ENCODE results near the gene FEV. TPM values are rescaled to one million over a fixed set of nuclear protein-coding genes. Genes with fewer than 3 reads are reported as not detected.

Gene FEV
- polyA plus RNA-seq, 1 donor from 2014 or later = not detected

- Histone ChIP-seq H3K27me3 (ENCODE audit: insufficient read depth, low read depth, low read length) (no peaks in the 10 kb centered on the region), H3K9ac (ENCODE audit: low read length) (no peak overlapping the region), H3K9me3 (ENCODE audit: low read length) (no peaks in the 10 kb centered on the region), H3K4me3 (ENCODE audit: low read length) (no peak overlapping the region), H3K36me3 (ENCODE audit: insufficient read depth, low read length) (no peaks in the 10 kb centered on the region), H3K9me2 (ENCODE audit: insufficient read depth, low read length) (no peaks in the 10 kb centered on the region), H3K79me2 (replicated peaks; ENCODE audit: insufficient read depth, low read length) (no peaks in the 10 kb centered on the region), H3K27ac (ENCODE audit: low read length) (no peak overlapping the region), H4K20me1 (ENCODE audit: insufficient read depth) (no peaks in the 10 kb centered on the region), H3K4me2 (ENCODE audit: low read length) (no peak overlapping the region), H3F3A (ENCODE audit: insufficient read depth, low read length, poor library complexity, severe bottlenecking) (no peaks in the 10 kb centered on the region), H2AFZ (ENCODE audit: low read depth, low read length) (no peak overlapping the region)
- TF ChIP-seq MXI1 (conservative IDR thresholded peaks at IDR 0.05; ENCODE audit: poor library complexity, severe bottlenecking) (no peak), RAD21 (conservative IDR thresholded peaks at IDR 0.05) (no peak), SMC3 (conservative IDR thresholded peaks at IDR 0.05; ENCODE audit: poor library complexity) (no peak), EP300 (conservative IDR thresholded peaks at IDR 0.05; ENCODE audit: poor library complexity, severe bottlenecking) (no peak), REST (IDR thresholded peaks at IDR 0.05; ENCODE audit: borderline replicate concordance) (no peak), EZH2 (IDR thresholded peaks at IDR 0.05; ENCODE audit: borderline replicate concordance, insufficient read depth, low read length, poor library complexity, severe bottlenecking) (no peak), CTCF (IDR thresholded peaks at IDR 0.05; ENCODE audit: poor library complexity, severe bottlenecking) (no peak), POLR2AphosphoS5 (IDR thresholded peaks at IDR 0.05) (no peak), TAF1 (IDR thresholded peaks at IDR 0.05; ENCODE audit: low read depth) (no peak)
These were observed 37.6 kb upstream of the FEV start for GRCh38 chr2:219022616-219023015.

- TF ChIP-seq MXI1 (conservative IDR thresholded peaks at IDR 0.05; ENCODE audit: poor library complexity, severe bottlenecking) = no peak
- TF ChIP-seq EZH2 (IDR thresholded peaks at IDR 0.05; ENCODE audit: borderline replicate concordance, insufficient read depth, low read length, poor library complexity, severe bottlenecking) = no peak
- no peak for TF ChIP-seq POLR2AphosphoS5 (IDR thresholded peaks at IDR 0.05)
- TF ChIP-seq CTCF (IDR thresholded peaks at IDR 0.05; ENCODE audit: poor library complexity, severe bottlenecking) = no peak
- TF ChIP-seq TAF1 (IDR thresholded peaks at IDR 0.05; ENCODE audit: low read depth) = no peak
- no peak for TF ChIP-seq REST (IDR thresholded peaks at IDR 0.05; ENCODE audit: borderline replicate concordance)
- TF ChIP-seq EP300 (conservative IDR thresholded peaks at IDR 0.05; ENCODE audit: poor library complexity, severe bottlenecking) = no peak
- no peak for TF ChIP-seq SMC3 (conservative IDR thresholded peaks at IDR 0.05; ENCODE audit: poor library complexity)
- no peak for TF ChIP-seq RAD21 (conservative IDR thresholded peaks at IDR 0.05)
- H2AFZ ChIP-seq (ENCODE audit: low read depth, low read length) = no peak overlapping the region
- no peaks in the 10 kb centered on the region for H3K9me3 ChIP-seq (ENCODE audit: low read length)
- H3K27me3 ChIP-seq (ENCODE audit: insufficient read depth, low read depth, low read length) = no peaks in the 10 kb centered on the region
- no peaks in the 10 kb centered on the region for H3K36me3 ChIP-seq (ENCODE audit: insufficient read depth, low read length)
- H3F3A ChIP-seq (ENCODE audit: insufficient read depth, low read length, poor library complexity, severe bottlenecking) = no peaks in the 10 kb centered on the region
- H4K20me1 ChIP-seq (ENCODE audit: insufficient read depth) = no peaks in the 10 kb centered on the region
- H3K4me2 ChIP-seq (ENCODE audit: low read length) = no peak overlapping the region
- no peak overlapping the region for H3K9ac ChIP-seq (ENCODE audit: low read length)
- H3K27ac ChIP-seq (ENCODE audit: low read length) = no peak overlapping the region
- no peaks in the 10 kb centered on the region for H3K9me2 ChIP-seq (ENCODE audit: insufficient read depth, low read length)
- no peak overlapping the region for H3K4me3 ChIP-seq (ENCODE audit: low read length)
- no peaks in the 10 kb centered on the region for H3K79me2 ChIP-seq (replicated peaks; ENCODE audit: insufficient read depth, low read length)
These were observed 37.1 kb upstream of the FEV start for GRCh38 chr2:219022041-219022440.
